Endothelial cell (in vitro differentiated cells): Measurements from ENCODE around the gene BMPR1B. TPM values are rescaled to one million over a fixed set of nuclear protein-coding genes. Genes with fewer than 3 reads are reported as not detected.

Source experiments
- DNase-seq: peaks from one replicate; pipeline ENCODE4 v3.0.0; 2021; ENCODE audit warnings: low spot score
- H3K27ac Mint-ChIP-seq: one replicate; pipeline ENCODE4 v1.8.0; 2021; ENCODE audit warnings: mixed read lengths, inconsistent platforms; ENCODE audit not compliant: unreplicated experiment
- H3K27me3 Mint-ChIP-seq: one replicate; pipeline ENCODE4 v1.8.0; 2021; ENCODE audit warnings: mild to moderate bottlenecking, moderate library complexity, mixed read lengths, inconsistent platforms; ENCODE audit not compliant: unreplicated experiment
- H3K36me3 Mint-ChIP-seq: one replicate; pipeline ENCODE4 v1.8.0; 2021; ENCODE audit warnings: mild to moderate bottlenecking, low read depth, mixed read lengths, inconsistent platforms; ENCODE audit not compliant: unreplicated experiment
- H3K4me1 Mint-ChIP-seq: one replicate; pipeline ENCODE4 v1.8.0; 2021; ENCODE audit warnings: mild to moderate bottlenecking, mixed read lengths, inconsistent platforms; ENCODE audit not compliant: unreplicated experiment
- H3K4me3 Mint-ChIP-seq: one replicate; pipeline ENCODE4 v1.8.0; 2021; ENCODE audit warnings: mild to moderate bottlenecking, mixed read lengths, inconsistent platforms; ENCODE audit not compliant: unreplicated experiment
- H3K9me3 Mint-ChIP-seq: one replicate; pipeline ENCODE4 v1.8.0; 2021; ENCODE audit warnings: mixed read lengths, inconsistent platforms; ENCODE audit not compliant: unreplicated experiment
- CTCF ChIP-seq: fragments of 200-600 bp; sonication (generic); IDR thresholded peaks from one replicate; pipeline ENCODE4 v1.5.0; 2021; ENCODE audit warnings: antibody characterized with exemption; ENCODE audit not compliant: unreplicated experiment
- total RNA-seq: library from RNA; stranded (reverse); fragmentation: NEBNext Ultra II Directional; extraction: Animal tissue kit (Norgen Biotek cat#: 25700); gene quantifications from one replicate; pipeline ENCODE4 v1.2.1, GENCODE V29; 2021; ENCODE audit not compliant: unreplicated experiment

Gene BMPR1B
- total RNA-seq, 1 donor from 2014 or later: 5.4 TPM

DNA sequence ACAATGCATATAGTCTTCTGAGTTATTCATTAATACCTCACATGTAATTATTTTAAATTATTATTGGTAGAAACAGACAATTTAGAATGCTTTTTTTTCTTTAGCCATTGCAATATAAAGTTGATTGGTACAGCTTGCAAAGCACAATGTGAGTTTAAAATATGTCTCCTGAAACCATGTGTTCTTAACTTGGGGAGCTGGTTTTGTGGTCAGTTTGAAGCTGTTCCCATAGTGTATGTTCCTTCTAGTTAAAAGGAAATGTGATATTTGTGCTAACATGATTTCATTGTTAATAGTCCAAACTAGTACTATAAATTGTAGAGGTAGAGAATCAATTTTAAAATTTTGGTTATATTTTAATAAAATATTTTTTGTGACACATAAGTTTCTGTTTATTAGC, 247.2 kb downstream of the BMPR1B start:
- TF ChIP-seq CTCF: no peak
- Mint-ChIP-seq H3K9me3 (no peaks in the 10 kb centered on the region), H3K27me3 (peaks cover 2% of the 10 kb centered on the region), H3K4me3 (no peak overlapping the region), H3K4me1 (peaks cover 6% of the 10 kb centered on the region), H3K36me3 (no peaks in the 10 kb centered on the region), H3K27ac (no peak overlapping the region)
- no peak for DNase-seq

GRCh38 chr4:95007998-95008397, 250.2 kb downstream of the BMPR1B start:
- H3K9me3 Mint-ChIP-seq: no peaks in the 10 kb centered on the region
- no peak for TF ChIP-seq CTCF
- H3K36me3 Mint-ChIP-seq: no peaks in the 10 kb centered on the region
- H3K27me3 Mint-ChIP-seq: no peaks in the 10 kb centered on the region
- H3K4me3 Mint-ChIP-seq: no peak overlapping the region
- no peak for DNase-seq
- H3K4me1 Mint-ChIP-seq: peaks cover 6% of the 10 kb centered on the region
- H3K27ac Mint-ChIP-seq: no peak overlapping the region

GRCh38 chr4:95013236-95013635, 255.5 kb downstream of the BMPR1B start:
- TF ChIP-seq CTCF: no peak
- no peaks in the 10 kb centered on the region for H3K9me3 Mint-ChIP-seq
- H3K27ac Mint-ChIP-seq: no peak overlapping the region
- H3K4me3 Mint-ChIP-seq: no peak overlapping the region
- H3K36me3 Mint-ChIP-seq: no peaks in the 10 kb centered on the region
- no peak for DNase-seq
- H3K27me3 Mint-ChIP-seq: no peaks in the 10 kb centered on the region
- peaks cover 9% of the 10 kb centered on the region for H3K4me1 Mint-ChIP-seq

DNA sequence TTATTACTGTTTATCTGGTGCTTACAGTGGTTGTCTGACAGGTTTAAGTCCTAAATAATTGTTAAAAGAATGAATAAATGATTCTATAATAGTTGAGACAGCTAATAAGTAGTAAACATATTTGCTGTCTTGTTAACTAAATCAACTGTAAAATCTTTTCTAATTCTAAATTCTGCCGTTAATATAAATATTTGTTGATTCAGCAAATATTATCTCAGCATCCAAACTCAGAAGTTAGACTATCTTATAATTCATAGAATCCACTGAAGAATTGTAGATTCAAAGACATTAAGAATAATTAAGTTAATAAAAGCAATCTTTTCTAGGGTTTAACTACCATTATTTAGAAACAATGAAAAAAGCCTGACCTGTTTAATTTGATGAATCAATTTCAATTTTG, 256.3 kb downstream of the BMPR1B start:
- DNase-seq: no peak
- H3K4me1 Mint-ChIP-seq: peaks cover 12% of the 10 kb centered on the region
- no peak overlapping the region for H3K27ac Mint-ChIP-seq
- H3K36me3 Mint-ChIP-seq: no peaks in the 10 kb centered on the region
- TF ChIP-seq CTCF: no peak
- no peak overlapping the region for H3K4me3 Mint-ChIP-seq
- H3K27me3 Mint-ChIP-seq: no peaks in the 10 kb centered on the region
- H3K9me3 Mint-ChIP-seq: no peaks in the 10 kb centered on the region

GRCh38 chr4:95017305-95018064, 259.7 kb downstream of the BMPR1B start:
- TF ChIP-seq CTCF: no peak
- Mint-ChIP-seq H3K9me3 (no peaks in the 10 kb centered on the region), H3K4me3 (no peak overlapping the region)

More at GRCh38 chr4:95017305-95018064, 259.7 kb downstream of the BMPR1B start:
- no peaks in the 10 kb centered on the region for H3K27me3 Mint-ChIP-seq
- H3K4me1 Mint-ChIP-seq: peaks cover 16% of the 10 kb centered on the region
- DNase-seq: no peak
- H3K36me3 Mint-ChIP-seq: no peaks in the 10 kb centered on the region
- no peak overlapping the region for H3K27ac Mint-ChIP-seq
